Measurements from ENCODE around the gene PARL. TPM values are rescaled to one million over a fixed set of nuclear protein-coding genes. Genes with fewer than 3 reads are reported as not detected.

The PARL gene
- total RNA-seq, 3 donors from 2014 or later: 67.0 to 71.8 (median 68.9) TPM

- TF ChIP-seq CTCF (IDR thresholded peaks at IDR 0.05): no peak
- Histone ChIP-seq H3K4me3 (no peak overlapping the region), H3K36me3 (ENCODE audit: low read depth) (no peaks in the 10 kb centered on the region), H3K9me3 (no peaks in the 10 kb centered on the region), H3K4me1 (ENCODE audit: low read depth) (no peaks in the 10 kb centered on the region)
- intact Hi-C loops (cut with DNase I, micrococcal nuclease): no loop called here
- no peak for DNase-seq
- ATAC-seq: no peak
Measured at GRCh38 chr3:183873914-183874313, 10.8 kb downstream of the PARL start.

- Histone ChIP-seq H3K9me3 (no peaks in the 10 kb centered on the region), H3K4me1 (ENCODE audit: low read depth) (no peaks in the 10 kb centered on the region), H3K4me3 (no peak overlapping the region), H3K36me3 (ENCODE audit: low read depth) (no peaks in the 10 kb centered on the region)
- intact Hi-C loops (cut with DNase I, micrococcal nuclease): no loop called here
- ATAC-seq (no peak), DNase-seq (no peak)
- TF ChIP-seq CTCF (IDR thresholded peaks at IDR 0.05): no peak
Measured at GRCh38 chr3:183871541-183871940, 13.1 kb downstream of the PARL start.

- no peaks in the 10 kb centered on the region for H3K4me1 ChIP-seq (ENCODE audit: low read depth)
- TF ChIP-seq CTCF (IDR thresholded peaks at IDR 0.05): no peak
- H3K9me3 ChIP-seq: no peaks in the 10 kb centered on the region
- H3K4me3 ChIP-seq: no peak overlapping the region
- ATAC-seq (no peak), DNase-seq (no peak)
- H3K36me3 ChIP-seq (ENCODE audit: low read depth): peaks cover 1% of the 10 kb centered on the region
- intact Hi-C loops (cut with DNase I, micrococcal nuclease): no loop called here
Measured at GRCh38 chr3:183870563-183870962, 14.1 kb downstream of the PARL start.

GRCh38 chr3:183868796-183869195 lies 15.9 kb downstream of the PARL start:
- no peak for TF ChIP-seq CTCF (IDR thresholded peaks at IDR 0.05)
- no peak for DNase-seq

GRCh38 chr3:183862610-183863009 lies 22.1 kb downstream of the PARL start:
- no peak for TF ChIP-seq CTCF (IDR thresholded peaks at IDR 0.05)
- Histone ChIP-seq H3K4me1 (ENCODE audit: low read depth) (no peaks in the 10 kb centered on the region), H3K36me3 (ENCODE audit: low read depth) (peaks cover 5% of the 10 kb centered on the region), H3K4me3 (no peak overlapping the region), H3K9me3 (no peaks in the 10 kb centered on the region)
- DNase-seq: no peak
- intact Hi-C loops (cut with DNase I, micrococcal nuclease): no loop called here
- no peak for ATAC-seq

More at GRCh38 chr3:183868796-183869195, 15.9 kb downstream of the PARL start:
- Histone ChIP-seq H3K9me3 (no peaks in the 10 kb centered on the region), H3K4me3 (no peak overlapping the region), H3K4me1 (ENCODE audit: low read depth) (no peaks in the 10 kb centered on the region), H3K36me3 (ENCODE audit: low read depth) (peaks cover 5% of the 10 kb centered on the region)
- ATAC-seq: no peak
- intact Hi-C loops (cut with DNase I, micrococcal nuclease): no loop called here

- Histone ChIP-seq H3K36me3 (ENCODE audit: low read depth) (no peaks in the 10 kb centered on the region), H3K9me3 (no peaks in the 10 kb centered on the region), H3K4me3 (no peak overlapping the region), H3K4me1 (ENCODE audit: low read depth) (no peaks in the 10 kb centered on the region)
- no peak for TF ChIP-seq CTCF (IDR thresholded peaks at IDR 0.05)
- ATAC-seq: no peak
- intact Hi-C loops (cut with DNase I, micrococcal nuclease): no loop called here
- no peak for DNase-seq
Measured at GRCh38 chr3:183857863-183858262, 26.8 kb downstream of the PARL start.

All from mucosa of descending colon (tissue), 3 donors.